ENCODE results near the gene KANK3. TPM values are rescaled to one million over a fixed set of nuclear protein-coding genes. Genes with fewer than 3 reads are reported as not detected.
"Not testable (repeated sequence)": the region's sequence is repeated elsewhere in the genome, so short reads cannot be mapped to it uniquely, and the experiment has no call there.

The KANK3 gene
- total RNA-seq, 2 donors from 2014 or later: 15.4 to 23.8 TPM

DNA sequence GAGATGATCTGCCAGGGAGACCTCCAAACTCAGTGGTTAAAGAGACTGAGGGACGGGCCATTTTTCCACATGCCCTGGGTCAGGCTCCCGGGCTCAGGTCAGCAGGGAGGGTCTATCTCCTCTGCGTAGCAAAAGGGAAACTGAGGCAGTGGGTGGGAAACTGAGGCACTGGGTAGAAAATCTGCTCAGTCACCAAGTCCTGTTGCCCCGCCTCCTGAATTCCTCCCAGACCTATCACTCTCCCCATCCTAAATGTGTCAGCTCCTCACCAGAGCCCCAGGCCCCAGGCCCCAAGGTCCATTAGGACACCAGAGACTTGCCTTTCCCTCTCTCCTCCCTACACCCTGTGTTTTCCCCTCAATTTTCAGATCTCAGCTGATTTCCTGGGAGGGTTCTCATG lies 37.3 kb downstream of the KANK3 start:
- Histone ChIP-seq H3K27ac (no peak overlapping the region), H3K36me3 (no peaks in the 10 kb centered on the region), H3K4me3 (no peak overlapping the region), H3K9me3 (no peaks in the 10 kb centered on the region), H3K4me1 (replicated peaks) (peaks cover 5% of the 10 kb centered on the region), H3K27me3 (replicated peaks; ENCODE audit: insufficient read depth) (no peaks in the 10 kb centered on the region)
- 72% methylated on average over 4 of the region's 4 CpGs for WGBS
- no peak for DNase-seq (ENCODE audit: low spot score)
- intact Hi-C loops (cut with DNase I): loop anchor here (5.0 kb wide), 1 partner anchor 48 kb away; no protein-coding TSS in a partner anchor
- TF ChIP-seq POLR2AphosphoS5 (IDR thresholded peaks at IDR 0.05): no peak
- TF ChIP-seq, protein P1, sequence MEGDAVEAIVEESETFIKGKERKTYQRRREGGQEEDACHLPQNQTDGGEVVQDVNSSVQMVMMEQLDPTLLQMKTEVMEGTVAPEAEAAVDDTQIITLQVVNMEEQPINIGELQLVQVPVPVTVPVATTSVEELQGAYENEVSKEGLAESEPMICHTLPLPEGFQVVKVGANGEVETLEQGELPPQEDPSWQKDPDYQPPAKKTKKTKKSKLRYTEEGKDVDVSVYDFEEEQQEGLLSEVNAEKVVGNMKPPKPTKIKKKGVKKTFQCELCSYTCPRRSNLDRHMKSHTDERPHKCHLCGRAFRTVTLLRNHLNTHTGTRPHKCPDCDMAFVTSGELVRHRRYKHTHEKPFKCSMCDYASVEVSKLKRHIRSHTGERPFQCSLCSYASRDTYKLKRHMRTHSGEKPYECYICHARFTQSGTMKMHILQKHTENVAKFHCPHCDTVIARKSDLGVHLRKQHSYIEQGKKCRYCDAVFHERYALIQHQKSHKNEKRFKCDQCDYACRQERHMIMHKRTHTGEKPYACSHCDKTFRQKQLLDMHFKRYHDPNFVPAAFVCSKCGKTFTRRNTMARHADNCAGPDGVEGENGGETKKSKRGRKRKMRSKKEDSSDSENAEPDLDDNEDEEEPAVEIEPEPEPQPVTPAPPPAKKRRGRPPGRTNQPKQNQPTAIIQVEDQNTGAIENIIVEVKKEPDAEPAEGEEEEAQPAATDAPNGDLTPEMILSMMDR (IDR thresholded peaks at IDR 0.05): no peak
- no peak for TF ChIP-seq POLR2A (IDR thresholded peaks at IDR 0.05)

DNA sequence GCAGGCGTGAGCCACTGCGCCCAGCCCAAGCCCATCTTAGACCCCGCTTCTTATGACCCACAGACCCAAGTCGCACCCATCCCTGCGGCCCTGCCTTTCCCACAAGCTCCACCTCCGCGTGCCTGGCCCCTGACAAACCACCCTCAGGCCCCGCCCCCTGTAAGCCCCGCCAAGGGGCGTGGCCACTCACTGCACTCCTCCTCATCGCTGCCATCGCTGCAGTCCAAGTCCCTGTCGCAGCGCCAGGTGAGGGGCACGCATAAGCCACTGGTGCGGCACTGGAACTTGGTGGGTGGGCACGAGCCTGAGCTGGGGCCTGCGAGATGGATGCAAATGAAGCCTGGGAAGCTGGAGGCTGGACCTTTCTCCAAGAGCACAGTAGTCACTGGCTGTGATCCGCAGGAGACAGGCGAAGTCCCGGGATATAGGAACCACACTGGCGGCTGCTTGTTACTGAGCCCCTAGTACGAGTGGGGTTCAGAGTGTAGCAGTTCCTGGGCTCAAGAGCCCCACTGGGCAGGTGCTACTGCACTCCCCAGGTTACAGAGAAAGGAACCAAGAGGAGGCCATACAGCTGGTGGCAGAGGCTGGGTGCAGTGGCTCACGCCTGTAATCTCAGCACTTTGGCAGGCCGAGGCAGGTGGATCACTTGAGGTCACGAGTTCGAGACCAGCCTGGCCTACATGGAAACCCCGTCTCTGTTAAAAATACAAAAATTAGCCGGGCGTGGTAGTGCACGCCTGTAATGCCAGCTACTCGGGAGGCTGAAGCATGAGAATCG lies 38.0 kb downstream of the KANK3 start:
- Histone ChIP-seq H3K4me3 (no peak overlapping the region), H3K27ac (no peak overlapping the region), H3K27me3 (replicated peaks; ENCODE audit: insufficient read depth) (no peaks in the 10 kb centered on the region), H3K4me1 (replicated peaks) (peaks cover 5% of the 10 kb centered on the region), H3K9me3 (no peaks in the 10 kb centered on the region), H3K36me3 (no peaks in the 10 kb centered on the region)
- intact Hi-C loops (cut with DNase I): loop anchor here (5.0 kb wide), 1 partner anchor 48 kb away; no protein-coding TSS in a partner anchor
- DNase-seq (ENCODE audit: low spot score): peak; percentile 3
- TF ChIP-seq POLR2A (IDR thresholded peaks at IDR 0.05) (no peak), POLR2AphosphoS5 (IDR thresholded peaks at IDR 0.05) (no peak)
- TF ChIP-seq, protein P1 (IDR thresholded peaks at IDR 0.05): no peak
- WGBS: 79% methylated on average over 33 of the region's 33 CpGs

DNA sequence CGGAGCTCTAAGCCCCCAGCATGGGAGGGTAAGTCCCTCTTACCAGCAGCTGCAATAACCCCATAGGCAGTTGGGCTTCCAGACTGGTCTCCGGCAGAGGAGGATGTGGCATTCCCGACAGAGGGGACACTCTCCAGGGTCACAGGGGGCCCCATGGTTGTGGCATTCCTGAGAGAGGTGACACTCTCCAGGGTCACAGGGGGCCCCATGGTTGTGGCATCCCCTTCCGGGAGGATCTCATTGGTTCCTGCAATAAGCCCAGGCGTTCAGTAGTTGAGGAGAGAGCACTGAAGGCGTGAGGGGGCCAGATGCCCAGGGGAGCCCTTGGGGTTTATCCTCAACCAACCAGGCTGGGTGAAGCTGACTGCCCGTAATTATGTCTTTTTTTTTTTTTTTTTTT lies 40.3 kb downstream of the KANK3 start:
- no peak overlapping the region for H3K27ac ChIP-seq
- H3K27me3 ChIP-seq (replicated peaks; ENCODE audit: insufficient read depth): no peaks in the 10 kb centered on the region
- H3K36me3 ChIP-seq: no peaks in the 10 kb centered on the region
- H3K9me3 ChIP-seq: no peaks in the 10 kb centered on the region
- DNase-seq (ENCODE audit: low spot score): no peak
- intact Hi-C loops (cut with DNase I): no loop called here
- TF ChIP-seq, protein P1 (IDR thresholded peaks at IDR 0.05): no peak
- no peak for TF ChIP-seq POLR2AphosphoS5 (IDR thresholded peaks at IDR 0.05)
- TF ChIP-seq POLR2A (IDR thresholded peaks at IDR 0.05): no peak
- H3K4me1 ChIP-seq (replicated peaks): peaks cover 5% of the 10 kb centered on the region
- no peak overlapping the region for H3K4me3 ChIP-seq
- 84% methylated on average over 7 of the region's 7 CpGs for WGBS

DNA sequence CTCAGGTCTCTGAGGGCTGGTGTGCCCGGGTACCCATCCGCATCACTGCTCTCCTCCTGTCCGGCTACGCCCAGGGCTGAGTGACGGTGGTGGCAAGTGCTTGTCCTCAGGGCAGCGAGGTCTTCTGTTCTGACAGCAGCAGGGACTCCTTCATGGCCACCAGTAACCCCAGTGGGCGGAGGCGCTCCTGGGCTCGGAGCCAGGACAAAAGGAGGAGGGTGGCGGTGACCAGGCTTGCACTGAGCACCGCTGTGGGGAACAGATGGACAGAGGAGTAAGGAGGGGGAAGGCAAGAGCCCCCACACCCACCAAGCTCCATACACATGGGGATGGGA lies 40.7 kb downstream of the KANK3 start:
- no peaks in the 10 kb centered on the region for H3K27me3 ChIP-seq (replicated peaks; ENCODE audit: insufficient read depth)
- intact Hi-C loops (cut with DNase I): no loop called here
- H3K4me3 ChIP-seq: no peak overlapping the region
- H3K36me3 ChIP-seq: no peaks in the 10 kb centered on the region
- H3K4me1 ChIP-seq (replicated peaks): peaks cover under 1% of the 10 kb centered on the region
- peak; percentile 3 for DNase-seq (ENCODE audit: low spot score)
- no peak overlapping the region for H3K27ac ChIP-seq
- 73% methylated on average over 11 of the region's 11 CpGs for WGBS
- TF ChIP-seq POLR2A (IDR thresholded peaks at IDR 0.05) (no peak), POLR2AphosphoS5 (IDR thresholded peaks at IDR 0.05) (no peak)
- TF ChIP-seq, protein P1 (IDR thresholded peaks at IDR 0.05): no peak
- no peaks in the 10 kb centered on the region for H3K9me3 ChIP-seq

DNA sequence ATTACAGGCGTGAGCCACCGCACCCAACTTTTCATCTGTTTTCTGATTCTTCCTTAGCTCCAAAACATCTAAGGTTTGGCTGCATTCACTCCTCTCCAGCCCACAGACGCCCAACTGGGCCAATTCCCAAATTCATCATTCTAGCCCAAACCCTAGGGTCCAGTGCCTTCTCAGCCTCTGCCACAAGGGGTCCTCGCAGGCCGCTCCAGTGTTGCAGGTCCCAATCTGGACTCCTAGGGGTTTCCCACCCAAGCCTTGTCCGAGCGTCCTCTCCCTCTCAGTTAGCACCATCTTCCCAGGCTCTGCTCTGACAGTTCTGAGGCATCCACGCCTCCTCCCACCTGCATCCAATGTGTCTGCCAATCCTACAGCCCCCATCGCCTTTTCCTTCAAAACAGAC lies 51.7 kb downstream of the KANK3 start:
- H3K9me3 ChIP-seq; H3K36me3 ChIP-seq; DNase-seq (ENCODE audit: low spot score); H3K27me3 ChIP-seq (replicated peaks; ENCODE audit: insufficient read depth); intact Hi-C loops (cut with DNase I); H3K27ac ChIP-seq; H3K4me1 ChIP-seq (replicated peaks); H3K4me3 ChIP-seq: not testable (repeated sequence)
- WGBS: no CpG with 5 or more reads among the region's 9 CpGs

DNA sequence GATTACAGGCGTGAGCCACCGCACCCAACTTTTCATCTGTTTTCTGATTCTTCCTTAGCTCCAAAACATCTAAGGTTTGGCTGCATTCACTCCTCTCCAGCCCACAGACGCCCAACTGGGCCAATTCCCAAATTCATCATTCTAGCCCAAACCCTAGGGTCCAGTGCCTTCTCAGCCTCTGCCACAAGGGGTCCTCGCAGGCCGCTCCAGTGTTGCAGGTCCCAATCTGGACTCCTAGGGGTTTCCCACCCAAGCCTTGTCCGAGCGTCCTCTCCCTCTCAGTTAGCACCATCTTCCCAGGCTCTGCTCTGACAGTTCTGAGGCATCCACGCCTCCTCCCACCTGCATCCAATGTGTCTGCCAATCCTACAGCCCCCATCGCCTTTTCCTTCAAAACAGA lies 66.6 kb downstream of the KANK3 start:
- H3K27ac ChIP-seq; H3K27me3 ChIP-seq (replicated peaks; ENCODE audit: insufficient read depth); H3K4me1 ChIP-seq (replicated peaks); DNase-seq (ENCODE audit: low spot score); H3K4me3 ChIP-seq; H3K36me3 ChIP-seq; intact Hi-C loops (cut with DNase I); H3K9me3 ChIP-seq: not testable (repeated sequence)
- WGBS: no CpG with 5 or more reads among the region's 9 CpGs

All from prostate gland (tissue), 2 donors.